Measurements from ENCODE around the gene ZNF688.

DNA sequence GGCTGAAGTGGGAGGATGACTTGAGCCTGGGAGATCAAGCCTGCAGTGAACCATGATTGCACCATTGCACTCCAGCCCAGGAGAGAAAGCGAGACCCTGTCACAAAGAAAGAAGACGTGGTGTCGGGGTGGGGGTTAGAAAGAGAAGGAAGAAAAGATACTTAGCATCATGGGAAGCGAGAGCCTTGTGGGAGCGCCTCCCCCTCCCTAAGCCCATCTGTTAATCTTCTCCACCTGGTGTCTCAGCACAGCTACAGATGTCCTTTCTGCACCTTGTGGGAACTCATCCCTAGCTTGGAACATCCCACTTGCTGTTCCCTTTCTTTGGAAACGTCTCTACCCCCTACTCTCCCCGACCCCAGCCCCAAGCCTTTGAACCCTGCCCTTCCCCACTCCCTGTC is 6.0 kb downstream of the ZNF688 start:
- no peak for TF ChIP-seq CTCF (IDR thresholded peaks at IDR 0.05)
- no peak for TF ChIP-seq EZH2 (IDR thresholded peaks at IDR 0.05)
